Stimulated activated CD4-positive, alpha-beta T cell treated with anti-CD3 and anti-CD28 coated beads, Interleukin-1b, Interleukin-23, amount 100 ng/mL, for 4 hours (primary cell): ENCODE results near the gene COL20A1.

ENCODE experiments used
- DNase-seq, 2 donors: peaks; one replicate each; pipeline ENCODE4 v3.0.0-alpha.2; 2020; ENCODE audit warnings: low read depth in 2 of 2

COL20A1 gene

DNA sequence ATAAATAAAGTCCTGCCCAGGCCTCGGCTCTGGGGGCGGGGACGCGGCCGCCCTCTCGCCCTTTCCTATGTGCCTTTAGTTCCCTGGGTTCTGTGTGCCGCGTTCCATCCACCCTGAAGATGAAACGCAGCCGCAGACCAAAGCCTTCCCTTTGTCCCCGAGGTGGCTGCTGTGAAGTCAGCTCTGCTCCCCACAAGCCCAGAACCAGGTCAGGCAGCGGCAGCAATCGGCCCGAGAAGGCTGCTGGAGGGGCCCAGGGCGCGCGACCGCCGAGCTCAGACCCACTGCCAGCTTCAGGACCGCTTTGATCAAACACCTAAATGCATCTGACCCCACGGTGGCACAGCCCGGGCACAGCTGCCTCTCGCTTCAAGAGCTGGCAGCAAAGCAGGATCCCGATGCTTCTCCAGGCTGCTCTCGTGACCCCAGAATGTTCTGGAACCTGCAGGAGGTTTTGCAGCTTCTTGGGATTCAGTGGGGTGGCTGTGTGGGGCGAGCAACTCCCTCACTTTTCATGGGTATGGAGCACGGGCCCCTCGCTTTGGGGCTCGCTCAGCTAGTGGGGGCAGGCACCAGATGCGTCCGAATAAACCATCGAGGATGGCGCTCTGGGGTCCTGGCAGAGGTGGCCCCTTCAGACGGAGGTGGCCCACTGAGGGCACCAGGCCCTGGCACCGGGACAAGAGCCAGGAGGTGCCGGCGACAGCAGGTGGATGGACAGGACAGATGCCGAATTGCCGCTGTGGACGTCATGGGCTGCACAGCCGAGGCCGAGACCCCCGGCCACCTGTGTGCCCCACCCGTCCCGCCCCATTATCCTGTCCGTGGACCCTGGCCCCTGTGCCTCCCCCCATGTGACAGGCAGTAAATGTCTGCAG is 55.2 kb downstream of the COL20A1 start:
- DNase-seq: no peak

DNA sequence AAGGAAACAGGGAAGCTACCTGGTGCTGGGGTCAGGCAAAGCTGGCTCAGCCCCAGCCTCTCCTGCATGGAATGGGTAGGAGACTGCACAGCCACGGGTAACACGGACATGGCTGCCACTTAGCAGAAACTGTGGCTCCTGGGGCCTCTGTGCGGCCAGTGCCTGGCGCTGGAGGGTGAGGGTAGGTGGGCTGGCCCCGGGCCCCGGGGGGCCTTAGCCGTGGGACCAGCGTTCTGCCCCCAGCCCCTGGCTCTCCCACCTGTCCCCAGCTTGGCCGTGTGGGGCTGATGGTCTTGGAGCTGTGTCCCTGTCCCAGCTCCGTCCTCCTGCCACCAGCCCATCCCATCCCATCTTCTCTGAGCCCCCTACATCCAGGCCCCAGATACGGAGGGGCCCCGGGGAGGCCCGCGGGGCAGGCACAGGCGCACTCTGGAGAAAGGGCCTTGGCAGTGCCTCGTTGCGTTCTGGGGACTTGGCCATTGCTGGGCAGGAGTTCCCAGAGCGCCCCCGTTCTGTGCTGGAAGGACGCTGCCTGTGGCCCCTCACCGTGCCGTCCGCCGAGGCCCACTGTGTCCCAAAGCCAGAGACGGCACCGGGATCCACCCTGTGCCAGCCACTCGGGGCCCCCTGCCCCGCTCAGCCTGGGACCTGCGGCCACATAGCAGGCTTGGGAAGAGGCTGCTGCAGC is 56.0 kb downstream of the COL20A1 start:
- no peak for DNase-seq

DNA sequence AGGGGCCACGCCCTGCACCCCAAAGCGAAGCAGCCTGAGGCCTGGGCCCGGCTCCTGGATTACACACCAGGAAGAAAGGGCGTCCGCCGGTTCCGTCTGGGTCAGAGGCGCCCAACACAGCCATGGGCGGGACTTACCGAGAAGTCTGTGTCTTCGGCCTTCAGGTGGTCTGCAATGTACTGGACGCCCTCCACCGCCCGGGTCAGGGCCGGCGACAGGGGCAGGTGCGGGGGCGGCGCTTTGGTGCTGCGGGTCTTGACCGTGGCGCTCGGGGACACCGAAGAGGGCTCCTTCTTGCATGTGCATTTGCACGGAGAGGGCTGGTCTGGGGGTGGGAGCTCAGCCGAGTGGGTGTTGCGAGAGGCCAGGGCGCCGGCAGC is 56.5 kb downstream of the COL20A1 start:
- DNase-seq: no peak

DNA sequence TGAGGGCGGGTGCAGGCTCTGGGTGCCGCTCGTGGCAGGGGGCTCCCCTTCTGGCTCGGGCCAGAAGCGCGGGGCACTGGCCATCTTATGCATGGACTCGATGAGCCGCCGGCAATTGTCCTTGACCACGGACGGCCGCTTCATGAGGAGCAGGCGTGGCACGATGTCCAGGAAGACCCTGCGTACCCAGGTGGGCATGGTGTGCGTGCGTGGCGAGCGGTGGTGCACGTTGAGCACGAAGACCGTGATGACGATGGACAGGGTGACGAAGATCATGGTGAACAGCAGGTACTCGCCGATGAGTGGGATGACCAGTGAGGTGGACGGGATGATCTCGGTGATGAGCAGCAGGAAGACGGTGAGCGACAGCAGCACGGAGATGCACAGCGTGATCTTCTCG is 57.2 kb downstream of the COL20A1 start:
- no peak for DNase-seq

DNA sequence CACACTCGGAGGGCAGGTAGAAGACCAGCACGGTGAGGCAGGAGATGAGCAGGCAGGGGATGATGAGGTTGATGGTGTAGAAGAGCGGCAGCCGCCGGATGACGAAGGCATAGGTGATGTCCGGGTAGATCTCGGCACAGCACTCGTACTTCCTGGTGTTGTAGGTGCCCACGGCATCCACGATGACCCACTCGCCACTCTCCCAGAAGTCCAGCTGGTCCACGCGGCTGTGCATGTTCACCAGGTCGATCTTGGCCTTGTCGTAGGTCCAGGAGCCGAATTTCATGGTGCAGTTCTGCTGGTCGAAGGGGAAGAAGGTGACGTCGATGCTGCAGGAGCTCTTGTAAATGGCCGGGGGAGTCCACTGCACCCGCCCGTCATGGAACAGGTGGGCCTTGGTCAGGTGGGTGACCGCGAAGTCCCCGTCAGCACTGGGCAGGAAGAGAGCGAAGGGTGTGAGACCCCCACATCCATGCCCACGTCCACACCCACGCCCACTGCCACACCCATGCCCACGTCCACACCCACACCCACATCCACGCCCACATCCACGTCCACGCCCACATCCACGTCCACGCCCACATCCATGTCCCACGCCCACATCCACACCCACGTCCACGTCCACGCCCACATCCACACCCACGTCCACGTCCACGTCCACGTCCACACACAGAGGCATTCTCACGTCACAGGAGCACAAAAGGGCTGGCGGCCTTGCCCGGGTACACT is 57.8 kb downstream of the COL20A1 start:
- DNase-seq: no peak

DNA sequence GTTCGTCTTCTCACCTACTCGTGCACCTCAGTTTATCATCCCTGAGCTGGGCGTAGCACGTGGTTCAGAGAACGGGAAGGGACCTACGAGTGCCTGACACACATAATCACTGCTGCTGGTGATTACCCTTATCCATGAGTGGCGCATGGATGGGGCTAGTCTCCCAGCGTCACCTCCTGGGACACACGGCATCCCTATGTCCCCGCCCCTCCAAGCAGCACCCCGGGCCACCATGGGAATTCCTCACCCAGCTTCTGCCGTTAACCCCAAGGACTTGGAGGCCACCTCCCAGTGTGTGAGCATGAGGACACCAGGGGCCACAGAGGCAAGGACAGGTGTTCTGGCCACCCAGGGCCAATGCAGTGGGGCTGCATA is 58.3 kb downstream of the COL20A1 start:
- DNase-seq: no peak

DNA sequence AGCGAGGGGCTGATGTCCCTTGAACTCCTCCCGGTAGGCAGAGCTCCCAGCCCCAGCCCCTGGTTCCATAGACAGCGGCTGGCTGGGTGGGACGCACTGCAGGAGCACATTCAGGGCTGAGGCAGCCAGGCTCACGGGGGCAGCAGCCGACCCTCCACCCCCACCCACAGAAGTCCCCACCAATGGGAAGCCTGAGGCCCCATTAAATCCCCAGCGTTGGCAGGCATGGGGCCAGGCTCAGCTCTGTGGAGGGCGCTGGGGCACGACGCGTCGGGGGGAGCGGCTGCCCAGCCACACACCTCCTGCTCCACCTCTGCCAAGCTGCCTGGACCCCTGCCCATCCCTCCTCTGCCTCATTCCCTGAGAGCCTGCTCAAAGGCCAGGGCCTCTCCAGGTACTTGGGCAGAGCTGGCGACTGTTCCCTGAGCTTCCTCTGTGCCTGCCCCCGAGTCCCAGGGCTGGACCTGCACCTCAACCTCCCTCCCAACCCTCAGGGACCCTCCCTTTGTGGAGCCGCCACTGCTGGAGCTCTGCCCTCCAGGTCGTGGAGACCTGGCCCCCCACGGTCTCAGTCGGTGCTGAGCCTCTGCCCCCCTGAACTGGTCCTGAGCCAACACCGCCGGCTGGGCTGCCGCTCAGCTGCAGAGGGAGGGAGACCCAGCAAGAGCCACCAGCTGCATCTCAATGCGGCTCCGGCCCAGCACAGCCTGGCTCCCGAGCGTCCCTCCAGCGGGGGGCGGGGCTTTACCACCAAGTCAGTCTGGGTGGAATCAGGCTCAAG is 59.0 kb downstream of the COL20A1 start:
- DNase-seq: no peak

DNA sequence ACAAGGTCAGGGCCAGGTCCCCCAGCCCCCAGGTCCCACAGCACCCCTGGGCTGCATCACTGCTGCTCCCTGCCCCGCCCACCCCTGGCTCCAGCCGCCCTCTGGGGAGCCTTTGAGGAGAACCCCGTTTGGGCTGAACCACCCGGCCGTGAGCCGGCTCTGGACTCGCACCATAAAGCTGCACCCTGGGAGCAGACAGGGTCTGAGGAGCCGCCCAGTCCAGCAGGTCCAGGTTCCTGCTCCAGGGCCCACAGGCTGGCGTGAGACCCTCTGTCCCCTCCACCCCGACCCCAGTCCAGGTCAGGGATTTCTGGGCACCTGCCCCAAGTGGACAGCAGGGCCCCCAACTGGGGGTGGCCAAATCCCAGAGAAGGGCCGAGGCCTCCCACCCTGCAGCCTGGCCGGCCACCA is 59.8 kb downstream of the COL20A1 start:
- no peak for DNase-seq

DNA sequence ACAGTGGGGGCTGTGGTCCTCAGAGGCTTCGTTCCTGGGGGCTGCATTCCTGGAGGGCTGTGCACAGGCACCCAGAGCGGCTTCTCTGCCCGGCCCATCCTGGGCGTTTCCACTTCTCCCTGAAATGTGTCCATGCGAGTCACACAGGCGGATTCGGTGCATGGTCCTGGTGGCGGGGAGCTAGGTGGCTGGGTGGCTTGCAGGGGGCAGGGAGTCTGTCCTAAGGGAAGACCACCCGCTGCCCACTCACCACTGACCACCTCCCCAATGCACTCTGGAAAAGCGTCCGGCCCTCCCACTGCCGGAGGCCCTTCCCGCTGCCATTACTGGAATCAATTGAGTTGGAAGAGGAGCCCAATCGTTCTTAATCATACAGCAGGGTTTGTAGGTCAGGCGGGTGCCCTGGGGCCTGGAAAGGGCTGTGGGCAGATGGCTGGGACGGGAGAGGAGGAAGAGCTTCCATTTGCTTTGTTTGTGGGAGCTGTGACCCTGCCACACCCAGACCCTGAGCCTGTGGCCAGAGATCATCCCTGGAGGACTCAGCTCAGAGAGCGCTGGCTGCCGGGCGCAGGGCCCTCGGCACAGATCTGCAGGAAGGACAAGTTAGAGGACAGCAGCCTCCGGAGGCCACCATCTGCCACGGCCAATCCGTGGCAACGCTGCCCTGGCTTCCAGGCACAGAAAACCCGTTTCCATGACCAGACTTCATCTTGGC is 61.8 kb downstream of the COL20A1 start:
- no peak for DNase-seq

DNA sequence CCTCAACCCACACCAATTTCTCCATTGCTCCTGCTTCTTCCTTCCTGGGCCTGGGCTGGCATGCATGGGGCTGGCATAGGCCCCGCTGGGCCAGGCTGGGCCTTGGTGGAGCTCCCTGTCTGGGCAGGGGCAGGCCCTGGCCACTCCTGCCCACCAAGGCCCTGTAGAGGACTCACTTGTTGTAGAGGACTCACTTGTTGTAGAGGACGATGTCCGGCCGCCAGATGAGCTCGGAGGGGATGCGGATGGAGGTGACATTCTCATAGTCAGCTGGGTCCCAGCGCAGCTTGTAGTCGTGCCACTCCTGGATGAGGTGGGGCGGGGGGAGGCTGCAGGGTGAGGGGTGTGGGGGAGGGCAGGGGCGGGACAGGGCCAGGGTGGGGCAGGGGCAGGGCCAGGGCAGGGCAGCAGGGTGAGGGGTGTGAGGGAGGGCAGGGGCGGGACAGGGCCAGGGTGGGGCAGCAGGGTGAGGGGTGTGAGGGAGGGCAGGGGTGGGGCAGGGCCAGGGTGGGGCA is 62.9 kb downstream of the COL20A1 start:
- DNase-seq: no peak

DNA sequence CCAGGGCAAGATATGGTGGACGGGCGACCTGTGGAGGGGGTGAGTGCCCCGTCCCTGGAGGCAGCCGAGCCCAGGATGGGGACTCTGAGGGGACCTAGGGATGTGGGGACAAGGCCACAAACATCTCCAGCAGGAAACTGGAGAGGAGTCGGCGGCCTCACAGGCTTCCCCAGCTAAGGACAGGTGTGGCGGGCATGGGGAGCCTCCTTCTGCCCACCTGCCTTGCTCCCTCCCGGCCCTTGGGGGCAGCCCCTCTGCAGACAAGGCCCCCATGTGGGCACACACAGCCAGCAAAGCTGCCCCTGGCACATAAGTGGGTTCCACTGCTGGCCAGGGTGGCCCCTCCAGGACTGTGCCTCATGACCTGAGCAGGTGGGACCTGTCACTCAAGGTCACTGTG is 63.5 kb downstream of the COL20A1 start:
- no peak for DNase-seq

DNA sequence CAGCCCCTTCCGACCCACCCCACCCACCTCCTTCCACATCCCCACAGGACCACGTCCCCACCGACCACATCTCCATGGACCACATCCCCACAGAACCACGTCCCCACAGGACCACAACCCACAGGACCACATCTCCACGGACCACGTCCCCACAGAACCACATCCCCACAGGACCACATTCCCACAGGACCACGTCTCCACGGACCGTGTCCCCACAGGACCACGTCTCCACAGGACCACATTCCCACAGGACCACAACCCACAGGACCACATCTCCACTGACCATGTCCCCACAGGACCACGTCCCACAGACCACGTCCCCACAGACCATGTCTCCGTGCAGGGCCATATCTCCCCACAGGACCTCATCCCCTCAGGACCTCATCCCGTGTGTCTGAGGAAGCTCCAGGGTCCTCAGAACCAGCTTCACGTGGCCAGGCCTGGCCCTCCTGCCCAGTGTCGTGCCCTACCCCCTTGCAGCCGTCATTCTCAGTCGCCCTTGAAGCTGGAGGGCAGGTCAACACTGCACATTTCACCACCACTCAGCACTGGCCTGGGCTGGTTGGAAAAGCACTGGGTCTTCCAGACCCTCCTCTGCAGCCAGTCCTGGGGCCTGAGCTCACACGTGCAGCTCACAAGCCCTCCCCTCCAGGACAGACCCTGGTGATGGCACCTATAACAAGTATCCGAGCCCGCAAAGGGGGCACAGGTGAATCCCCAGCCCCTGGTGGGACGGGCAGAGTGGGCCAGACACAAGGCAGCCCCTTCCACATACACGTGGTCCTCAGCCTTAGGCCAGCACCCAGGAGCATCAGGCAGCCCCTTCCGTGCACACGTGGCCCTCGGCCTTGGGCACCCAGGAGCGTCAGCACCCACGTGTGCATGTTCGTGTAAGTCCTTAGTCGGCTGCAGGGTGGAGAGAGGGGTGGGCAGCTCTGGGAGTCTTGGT is 64.2 kb downstream of the COL20A1 start:
- no peak for DNase-seq

DNA sequence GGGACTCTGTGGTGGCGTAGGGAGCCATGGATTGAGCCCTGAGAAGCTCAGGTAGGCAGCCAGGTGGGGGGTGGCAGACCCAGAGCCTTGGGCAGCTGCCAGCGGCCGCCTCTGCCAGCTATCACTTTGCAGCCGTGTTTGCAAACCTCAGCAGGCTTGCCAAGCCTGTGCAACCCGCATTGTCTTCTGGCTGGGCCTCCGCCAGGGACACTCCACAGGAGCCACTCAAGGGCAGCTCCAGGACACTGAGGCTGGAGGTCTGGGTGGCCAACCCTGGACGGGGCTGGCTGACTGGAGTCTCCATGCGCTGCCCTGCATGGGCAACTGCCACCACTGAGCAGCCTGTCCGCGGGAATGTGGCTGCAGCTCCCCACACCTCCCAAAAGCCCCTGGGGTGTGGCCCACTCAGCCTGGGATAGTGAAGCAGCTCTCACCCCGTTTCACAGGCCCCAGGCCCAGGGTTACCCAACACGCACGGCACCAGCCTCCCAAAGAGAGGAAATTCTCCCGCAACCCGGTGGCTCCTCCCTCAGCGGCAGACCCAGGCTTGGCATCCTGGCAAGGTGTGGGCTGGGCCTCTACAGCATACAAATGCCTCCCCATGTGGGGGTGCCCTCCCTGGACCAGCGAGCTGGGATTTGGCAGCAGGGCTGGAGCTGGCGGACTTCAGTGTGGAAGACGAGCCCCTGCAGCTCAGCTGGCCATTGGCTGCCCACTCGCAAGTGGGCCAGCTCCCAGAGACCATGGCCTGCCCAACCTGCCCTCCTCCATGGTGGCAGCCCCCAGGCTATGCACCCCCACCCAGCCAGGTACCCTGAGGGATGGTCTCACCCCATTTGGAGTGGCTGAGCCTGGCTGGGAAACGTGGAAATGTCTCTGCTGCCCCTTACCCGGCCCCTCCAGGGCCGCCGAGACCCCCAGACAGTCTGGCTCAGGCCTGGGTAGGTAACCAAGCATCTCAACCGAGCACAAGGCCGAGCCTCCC is 65.2 kb downstream of the COL20A1 start:
- DNase-seq: no peak

DNA sequence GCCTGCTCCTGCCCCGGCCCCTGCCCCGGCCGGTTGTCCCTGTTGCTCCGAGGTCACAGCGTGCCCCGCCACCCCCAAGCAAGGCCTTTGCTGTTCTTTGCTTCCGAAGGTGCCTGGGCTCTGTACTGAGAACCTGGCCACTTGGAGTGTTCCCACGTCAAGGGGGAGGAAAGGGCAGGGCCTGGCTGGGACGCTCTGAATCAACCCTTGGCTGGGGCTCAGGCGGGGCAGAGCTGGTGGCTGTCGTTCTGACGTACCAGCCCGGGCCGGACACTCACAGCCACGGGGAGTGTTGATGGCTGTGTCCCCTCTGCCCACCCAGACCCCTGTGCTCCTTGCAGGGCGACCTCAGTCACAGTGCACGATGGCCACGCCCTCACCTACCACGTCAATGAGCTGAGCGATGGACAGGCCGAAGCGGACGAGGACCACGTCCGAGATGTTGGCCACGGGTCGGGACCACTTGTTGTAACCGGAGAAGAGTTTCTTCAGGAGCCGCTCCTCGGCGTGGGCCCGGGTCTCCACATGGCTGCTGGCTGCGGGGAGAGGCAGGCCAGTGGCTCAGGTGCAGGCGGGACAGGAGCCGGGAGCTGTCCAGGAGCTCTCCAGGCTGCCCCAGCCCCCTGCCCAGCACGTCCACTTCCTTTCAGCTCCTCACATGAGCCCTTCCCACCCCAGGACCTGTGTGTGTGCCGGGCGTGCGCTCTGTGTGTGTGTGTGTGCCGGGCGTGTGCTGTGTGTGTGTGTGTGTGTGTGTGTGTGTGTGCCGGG is 66.4 kb downstream of the COL20A1 start:
- no peak for DNase-seq

DNA sequence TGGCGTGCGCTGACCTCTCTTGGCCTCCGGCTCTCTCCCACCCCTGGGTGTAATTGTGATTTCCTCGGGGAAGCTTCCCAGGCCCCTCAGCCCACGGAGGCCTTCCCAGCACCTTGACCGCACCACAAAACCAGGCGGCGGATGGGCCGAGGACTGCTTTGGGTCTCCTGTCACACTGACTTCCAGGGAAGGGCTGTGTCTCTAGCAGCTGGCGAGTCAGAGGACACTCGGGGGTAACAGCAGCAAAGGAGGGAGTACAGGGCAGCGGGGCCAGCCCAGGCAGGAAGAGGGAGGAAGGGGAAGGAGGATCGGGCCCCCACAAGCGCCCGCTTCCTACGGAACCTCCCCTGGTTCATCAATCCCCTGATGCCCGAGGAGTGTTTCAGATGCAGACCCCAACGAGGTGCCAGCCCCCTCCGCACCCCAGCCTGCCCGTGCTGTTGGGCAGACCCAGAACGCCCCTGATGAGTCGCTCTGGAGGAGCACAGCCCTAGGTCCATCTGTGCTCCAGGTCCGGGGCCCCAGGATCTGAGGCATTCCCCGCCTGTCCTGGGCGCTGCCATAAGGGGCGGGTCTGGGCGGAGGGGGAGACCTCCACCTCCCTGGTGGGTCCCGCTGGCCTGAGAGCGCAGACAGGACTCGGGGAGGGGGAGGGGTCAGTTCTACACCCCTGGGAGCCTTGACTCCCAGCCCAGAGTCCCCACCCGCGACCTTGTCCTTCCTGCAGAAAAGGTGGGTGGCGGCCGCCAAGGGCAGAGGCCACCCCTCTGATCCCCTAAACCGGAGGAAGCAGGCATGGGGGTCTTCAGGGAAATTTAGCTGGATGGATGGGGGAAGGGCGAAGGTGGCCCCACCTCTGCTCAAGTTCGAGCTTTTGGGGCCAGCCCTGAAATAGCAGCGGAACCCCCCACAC is 67.2 kb downstream of the COL20A1 start:
- no peak for DNase-seq

DNA sequence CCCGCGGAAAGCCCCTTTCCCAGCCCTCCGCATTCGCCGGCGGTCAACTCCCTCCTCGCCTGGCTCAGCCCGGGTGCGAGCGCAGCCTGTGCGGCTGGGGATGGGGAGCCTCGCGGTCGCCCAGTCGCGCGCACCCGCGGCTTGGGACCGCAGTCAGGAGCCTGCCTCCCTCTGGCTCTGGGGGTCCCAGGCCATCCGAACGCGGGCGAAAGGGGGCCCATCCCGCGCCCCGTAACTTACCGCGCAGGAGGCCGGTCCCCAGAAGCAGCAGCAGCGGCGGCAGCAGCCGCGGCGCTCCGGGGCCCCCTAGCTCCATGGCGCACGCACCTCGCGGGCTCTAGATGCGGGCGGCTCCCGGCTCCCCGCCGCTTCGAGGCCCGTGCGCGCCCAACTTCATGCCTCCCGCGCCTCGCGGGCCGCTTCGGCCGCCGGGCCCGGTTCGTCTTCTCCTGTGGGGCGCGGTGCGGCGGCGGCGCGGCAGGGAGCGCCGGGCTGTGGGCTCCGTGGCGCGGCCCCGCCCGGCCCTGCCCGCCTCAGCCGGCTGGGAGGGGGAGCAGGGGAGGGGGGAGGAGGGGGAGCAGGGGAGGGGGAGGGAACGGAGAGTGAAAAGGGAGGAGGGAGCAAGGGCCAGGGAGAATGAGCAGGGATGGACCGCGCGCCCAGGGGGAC is 68.0 kb downstream of the COL20A1 start, which contains the start of gene CHRNA4:
TSS of gene CHRNA4 (minus strand) at position 500 of the 669 bp plus-strand sequence. CDS start at position 316, 184 bp downstream.
- DNase-seq: no peak
